AG08395 (cell line): Measurements from ENCODE around the gene SFSWAP.
"Not testable (repeated sequence)": the region's sequence is repeated elsewhere in the genome, so short reads cannot be mapped to it uniquely, and the experiment has no call there.

ENCODE experiments used
- DNase-seq: peaks from one replicate; pipeline ENCODE4 v3.0.0; 2012; ENCODE audit warnings: mixed read lengths, low spot score

Gene SFSWAP

GRCh38 chr12:131761638-131762037 lies 50.7 kb downstream of the SFSWAP start:
- DNase-seq = no peak

GRCh38 chr12:131764738-131765137 lies 53.8 kb downstream of the SFSWAP start:
- DNase-seq = no peak

- DNase-seq = no peak
These were observed 55.1 kb downstream of the SFSWAP start for GRCh38 chr12:131765961-131766360.

- no peak for DNase-seq
These were observed 55.7 kb downstream of the SFSWAP start for GRCh38 chr12:131766382-131767107.

- no peak for DNase-seq
These were observed 59.2 kb downstream of the SFSWAP start for GRCh38 chr12:131770120-131770519.

- DNase-seq = no peak
These were observed 61.1 kb downstream of the SFSWAP start for GRCh38 chr12:131771965-131772364.

- DNase-seq = no peak
These were observed 62.8 kb downstream of the SFSWAP start for GRCh38 chr12:131773582-131774221.

- no peak for DNase-seq
These were observed 63.9 kb downstream of the SFSWAP start for GRCh38 chr12:131774576-131775391.

GRCh38 chr12:131775392-131776236 lies 64.7 kb downstream of the SFSWAP start:
- no peak for DNase-seq

GRCh38 chr12:131776237-131776889 lies 65.5 kb downstream of the SFSWAP start:
- no peak for DNase-seq

GRCh38 chr12:131777269-131777668 lies 66.4 kb downstream of the SFSWAP start:
- not testable (repeated sequence) for DNase-seq

GRCh38 chr12:131779027-131779426 lies 68.1 kb downstream of the SFSWAP start:
- no peak for DNase-seq

- no peak for DNase-seq
These were observed 71.2 kb downstream of the SFSWAP start for GRCh38 chr12:131782061-131782460.

- peak; percentile 76 for DNase-seq
These were observed 73.1 kb downstream of the SFSWAP start for GRCh38 chr12:131783915-131784541.

GRCh38 chr12:131784909-131785762 lies 74.2 kb downstream of the SFSWAP start:
- no peak for DNase-seq

GRCh38 chr12:131785763-131786330 lies 75.0 kb downstream of the SFSWAP start:
- DNase-seq = no peak

GRCh38 chr12:131786331-131786730 lies 75.4 kb downstream of the SFSWAP start:
- DNase-seq = no peak

GRCh38 chr12:131787143-131787660 lies 76.3 kb downstream of the SFSWAP start:
- no peak for DNase-seq

- no peak for DNase-seq
These were observed 77.2 kb downstream of the SFSWAP start for GRCh38 chr12:131788070-131788469.
